Head of caudate nucleus (tissue), 42 donors: ENCODE measurements around the gene SMTNL2.
A peak's percentile ranks its signal among the peaks of the same experiment; 100 is the strongest.
"Not testable (repeated sequence)": the region's sequence is repeated elsewhere in the genome, so short reads cannot be mapped to it uniquely, and the experiment has no call there.

ENCODE experiments used
- DNase-seq, 42 donors: peaks; one replicate each; pipeline versions ENCODE4 v3.0.0 to v3.0.0-alpha.2; 2020 to 2021; ENCODE audit warnings: mixed read lengths in 7 of 42
- intact Hi-C: fragments of 100-400 bp; cut with DNase I; formaldehyde crosslinking; loops from one replicate; pipeline ENCODE4 v1.15.0; 2022

The SMTNL2 gene

GRCh38 chr17:4594406-4594805 is 10.1 kb downstream of the SMTNL2 start:
- DNase-seq = no peak
- intact Hi-C loops = no loop called here

GRCh38 chr17:4594931-4595684 is 10.8 kb downstream of the SMTNL2 start:
- intact Hi-C loops = no loop called here
- DNase-seq = peak in 28 of 42 donors; percentile 8 to 60 (median 24)

GRCh38 chr17:4595685-4596342 is 11.5 kb downstream of the SMTNL2 start:
- DNase-seq, intact Hi-C loops: not testable (repeated sequence)

GRCh38 chr17:4596636-4597380 is 12.5 kb downstream of the SMTNL2 start:
- intact Hi-C loops = no loop called here
- DNase-seq = no peak

- DNase-seq = no peak
- intact Hi-C loops = no loop called here
Observed at GRCh38 chr17:4597975-4598374, 13.6 kb downstream of the SMTNL2 start.

GRCh38 chr17:4598776-4599504 is 14.6 kb downstream of the SMTNL2 start:
- intact Hi-C loops = no loop called here
- no peak for DNase-seq

- no peak for DNase-seq
- intact Hi-C loops = no loop called here
Observed at GRCh38 chr17:4599505-4600281, 15.4 kb downstream of the SMTNL2 start.

- no peak for DNase-seq
Observed at GRCh38 chr17:4600563-4600962, 16.2 kb downstream of the SMTNL2 start.

GRCh38 chr17:4601326-4601725 is 17.0 kb downstream of the SMTNL2 start:
- intact Hi-C loops = no loop called here
- no peak for DNase-seq

More at GRCh38 chr17:4600563-4600962, 16.2 kb downstream of the SMTNL2 start:
- intact Hi-C loops = no loop called here

GRCh38 chr17:4602041-4602440 is 17.7 kb downstream of the SMTNL2 start:
- no peak for DNase-seq
- intact Hi-C loops = no loop called here

GRCh38 chr17:4604111-4604644 is 19.8 kb downstream of the SMTNL2 start:
- intact Hi-C loops = no loop called here
- no peak for DNase-seq

GRCh38 chr17:4604736-4605135 is 20.4 kb downstream of the SMTNL2 start:
- intact Hi-C loops, DNase-seq: not testable (repeated sequence)

GRCh38 chr17:4605826-4606225 is 21.5 kb downstream of the SMTNL2 start:
- intact Hi-C loops = no loop called here

GRCh38 chr17:4607261-4607741 is 23.0 kb downstream of the SMTNL2 start:
- DNase-seq = no peak
- intact Hi-C loops = no loop called here

More at GRCh38 chr17:4605826-4606225, 21.5 kb downstream of the SMTNL2 start:
- peak in 12 of 42 donors; percentile 2 to 43 (median 20) for DNase-seq

GRCh38 chr17:4607773-4608187 is 23.5 kb downstream of the SMTNL2 start:
- peak in 34 of 42 donors; percentile 18 to 71 (median 40) for DNase-seq
- intact Hi-C loops = no loop called here

GRCh38 chr17:4609761-4610160 is 25.4 kb downstream of the SMTNL2 start:
- DNase-seq = no peak

GRCh38 chr17:4610162-4610561 is 25.8 kb downstream of the SMTNL2 start:
- no peak for DNase-seq
- intact Hi-C loops = no loop called here

More at GRCh38 chr17:4609761-4610160, 25.4 kb downstream of the SMTNL2 start:
- intact Hi-C loops = no loop called here

- no peak for DNase-seq
- intact Hi-C loops = no loop called here
Observed at GRCh38 chr17:4610656-4611055, 26.3 kb downstream of the SMTNL2 start.
